NCI-H345 treated with DMSO at 0.1 percent for 48 hours (cell line): Measurements from ENCODE around the gene CDK10.

Experiments
- DNase-seq: peaks from one replicate; lab custom pipeline; 2025; ENCODE audit not compliant: unreplicated experiment; lab: John Stamatoyannopoulos, UW

CDK10 gene

DNA sequence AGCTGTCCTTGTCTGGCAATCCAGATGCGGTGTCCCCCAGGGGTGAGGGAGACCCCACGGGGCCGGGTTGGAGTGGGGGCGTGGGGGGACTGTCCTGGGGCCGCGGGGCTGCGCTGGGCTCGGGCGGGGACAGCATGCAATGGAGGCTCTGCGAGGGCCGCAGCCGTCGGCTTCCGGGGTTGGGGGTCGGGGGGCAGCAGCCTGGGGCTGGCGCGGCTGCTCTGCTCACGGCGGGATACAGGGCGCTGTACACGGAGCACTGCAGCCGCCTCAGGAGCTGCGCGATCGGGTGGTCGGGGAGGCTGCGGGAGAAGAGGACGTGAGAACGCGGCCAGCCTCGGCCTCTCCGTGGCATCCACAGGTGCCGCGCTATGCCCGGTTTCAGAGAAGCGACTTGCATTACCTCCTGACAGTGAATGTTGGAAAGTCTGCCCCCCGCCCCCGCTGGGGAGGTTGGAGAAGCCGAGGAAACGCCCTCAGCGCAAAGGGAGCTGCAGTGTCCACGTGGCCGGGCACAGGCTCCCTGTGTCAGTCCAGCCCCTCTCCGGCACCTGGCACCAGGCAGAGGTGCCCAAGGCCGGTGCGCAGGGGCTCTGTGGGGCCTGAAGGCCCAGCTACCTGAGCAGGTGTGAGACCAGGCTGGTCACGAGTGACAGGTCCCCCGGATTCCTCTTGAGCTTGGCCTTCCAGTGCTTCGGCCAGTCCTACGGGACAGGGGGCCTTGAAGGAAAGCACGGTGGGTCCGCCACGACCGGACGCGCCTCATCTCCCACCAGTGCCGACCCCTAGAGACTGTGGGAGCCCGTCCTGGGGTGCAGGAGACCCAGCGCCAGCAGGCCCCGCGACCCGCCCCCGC, 24.4 kb downstream of the CDK10 start:
- no peak for DNase-seq

DNA sequence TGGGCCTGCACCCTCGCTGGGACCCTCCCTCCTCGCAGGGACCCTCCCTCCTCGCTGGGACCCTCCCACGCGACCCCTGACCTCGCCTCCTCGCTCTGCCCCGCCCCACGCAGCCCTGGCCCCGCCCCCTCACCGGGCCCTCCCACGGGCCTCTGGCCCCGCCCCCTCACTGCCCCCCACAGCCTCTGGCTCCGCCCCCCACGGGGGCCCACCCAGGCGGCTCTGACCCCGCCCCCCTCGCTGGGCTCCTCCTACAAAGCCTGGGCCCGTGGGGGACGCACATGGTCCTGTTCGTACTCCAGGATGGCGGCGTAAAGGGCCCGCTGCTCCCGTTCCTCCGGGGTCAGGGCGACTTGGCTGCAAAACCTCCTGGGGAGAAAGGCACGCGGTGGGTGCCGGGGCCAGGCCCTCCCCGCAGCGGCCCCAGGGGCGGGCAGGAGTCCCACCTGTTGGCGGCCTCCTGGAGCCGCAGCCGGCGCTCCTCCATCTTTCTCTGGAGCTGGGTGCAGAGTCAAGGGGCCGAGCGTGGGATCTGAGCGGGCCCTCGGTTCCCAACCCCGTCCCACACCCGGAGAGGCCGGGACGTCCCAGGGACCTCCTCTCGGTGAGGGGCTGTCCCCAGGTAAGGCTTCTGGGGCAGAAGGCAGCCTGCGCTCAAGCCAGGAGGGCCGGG, 25.2 kb downstream of the CDK10 start:
- DNase-seq, result no peak

DNA sequence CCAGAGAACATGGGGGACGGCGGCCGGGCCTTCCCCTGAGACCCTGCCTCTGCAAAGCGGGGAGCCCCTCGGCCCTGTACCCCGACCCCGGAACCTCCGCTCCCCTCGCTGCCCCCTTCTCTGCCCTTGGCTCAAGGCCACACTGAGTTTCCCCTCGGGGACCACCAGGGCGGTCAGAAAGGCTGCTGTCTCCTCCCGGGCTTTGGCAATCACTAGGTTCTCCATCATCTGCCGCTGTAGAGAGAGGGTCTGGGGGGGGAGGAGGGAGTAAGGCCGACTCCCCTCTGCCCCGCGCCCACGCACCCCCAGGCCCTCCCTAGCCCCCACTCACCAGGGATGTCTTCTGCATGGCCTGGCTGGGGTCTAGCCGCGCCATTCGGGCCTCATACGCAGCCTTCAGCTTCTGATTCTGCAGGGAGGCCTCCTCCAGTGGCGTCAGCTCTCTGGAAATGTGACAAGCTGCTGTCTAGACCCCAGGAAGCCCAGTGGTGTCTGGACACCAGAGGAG, 25.8 kb downstream of the CDK10 start:
- DNase-seq, result no peak

DNA sequence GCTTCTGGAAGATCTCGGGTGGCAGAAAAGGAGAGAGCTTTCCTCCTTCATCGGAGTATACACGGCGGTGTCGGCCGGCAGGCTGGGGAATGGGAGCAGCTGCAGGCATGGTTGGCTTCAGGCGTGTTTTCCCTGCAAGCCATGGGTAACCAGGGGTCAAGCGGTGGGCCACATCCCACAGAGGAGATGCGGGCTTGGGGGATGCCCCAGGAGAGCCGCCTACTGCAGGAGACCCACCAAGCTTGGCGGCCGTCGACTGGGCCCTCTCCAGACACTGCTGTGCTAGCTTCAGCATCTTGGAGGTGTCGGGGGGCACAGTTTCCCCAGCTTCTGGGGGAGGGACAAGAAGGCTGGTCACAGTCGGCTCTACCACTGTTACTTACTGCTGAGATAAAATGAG, 30.0 kb downstream of the CDK10 start:
- DNase-seq, result no peak

DNA sequence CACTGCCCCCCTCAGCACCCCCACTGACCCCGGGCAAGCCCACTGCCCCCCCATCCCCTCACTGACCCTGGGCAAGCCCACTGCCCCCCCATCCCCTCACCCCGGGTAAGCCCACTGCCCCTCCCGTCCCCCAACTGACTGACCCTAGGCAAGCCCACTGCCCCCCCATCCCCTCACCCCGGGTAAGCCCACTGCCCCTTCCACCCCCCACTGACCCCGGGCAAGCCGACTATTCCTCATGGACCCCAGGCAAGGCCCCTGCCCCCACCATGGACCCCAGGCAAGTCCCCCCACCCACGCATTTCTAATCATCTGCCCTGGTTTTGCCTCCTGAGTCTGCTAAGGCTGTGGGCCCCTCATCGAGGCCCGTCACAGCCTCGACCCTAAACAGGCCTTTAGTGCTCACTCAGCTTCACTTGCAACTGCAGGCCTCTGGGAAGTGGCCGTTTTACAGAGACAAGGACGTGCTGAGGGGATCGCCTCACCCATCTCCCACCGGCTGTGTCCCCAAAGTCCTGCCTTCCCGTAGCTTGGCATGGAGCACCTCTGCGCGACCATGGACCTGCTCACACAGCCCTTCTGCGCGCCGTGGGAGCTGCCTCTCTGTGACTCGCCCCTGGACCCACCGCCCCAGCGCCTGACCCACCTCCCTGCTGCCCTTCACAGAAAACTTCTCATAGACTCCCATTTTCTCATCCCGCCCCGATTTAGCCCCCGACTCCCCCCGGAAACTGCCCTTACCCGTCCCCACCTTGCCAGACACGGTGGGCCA, 30.6 kb downstream of the CDK10 start:
- DNase-seq, result no peak

DNA sequence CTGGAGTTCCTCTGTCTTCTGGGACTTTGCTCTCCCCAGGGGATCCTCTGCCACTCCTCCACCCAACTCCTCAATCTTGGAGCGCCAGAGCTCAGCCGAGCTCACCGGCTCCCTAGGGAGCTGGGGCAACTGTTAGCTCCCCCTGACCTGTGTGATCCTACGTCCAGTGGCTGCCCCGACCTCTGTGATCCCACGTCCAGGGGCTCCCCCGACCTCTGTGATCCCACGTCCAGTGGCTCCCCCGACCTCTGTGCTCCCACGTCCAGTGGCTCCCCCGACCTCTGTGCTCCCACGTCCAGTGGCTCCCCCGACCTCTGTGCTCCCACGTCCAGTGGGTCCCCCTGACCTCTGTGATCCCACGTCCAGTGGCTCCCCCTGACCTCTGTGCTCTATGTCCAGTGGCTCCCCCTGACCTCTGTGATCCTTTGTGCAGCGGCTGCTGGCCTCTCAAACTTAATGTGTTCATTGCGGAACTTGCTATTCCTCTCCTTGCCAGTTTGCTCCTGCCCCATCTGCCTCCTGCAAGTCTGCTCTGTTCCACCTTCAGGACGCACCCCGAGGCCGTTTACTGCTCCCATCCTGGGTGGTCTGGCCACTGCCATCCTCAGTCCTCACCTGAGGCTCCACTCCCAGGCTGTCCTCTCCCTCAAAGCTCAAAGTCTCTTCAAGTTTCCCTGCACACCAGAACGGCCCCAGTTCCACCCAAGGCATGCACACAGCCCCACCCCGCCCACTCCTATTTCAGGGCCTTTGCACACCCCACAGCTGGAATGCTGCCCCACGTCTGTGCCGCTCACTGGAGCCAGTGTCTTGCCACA, 31.4 kb downstream of the CDK10 start:
- no peak for DNase-seq

DNA sequence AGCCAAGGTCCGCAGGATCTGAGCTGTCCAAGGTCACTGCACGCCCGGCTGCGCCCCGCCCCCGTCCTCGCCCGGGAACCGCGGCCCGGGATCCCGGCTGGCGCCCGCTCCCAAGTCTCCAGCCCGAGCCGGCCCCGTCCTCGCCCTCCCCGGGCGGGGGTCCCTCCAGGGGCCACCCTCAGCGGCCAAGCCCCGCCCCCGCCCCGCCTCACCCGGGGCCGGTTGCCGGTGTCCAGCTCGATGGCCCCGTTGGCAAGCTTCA, 34.0 kb downstream of the CDK10 start:
- no peak for DNase-seq

DNA sequence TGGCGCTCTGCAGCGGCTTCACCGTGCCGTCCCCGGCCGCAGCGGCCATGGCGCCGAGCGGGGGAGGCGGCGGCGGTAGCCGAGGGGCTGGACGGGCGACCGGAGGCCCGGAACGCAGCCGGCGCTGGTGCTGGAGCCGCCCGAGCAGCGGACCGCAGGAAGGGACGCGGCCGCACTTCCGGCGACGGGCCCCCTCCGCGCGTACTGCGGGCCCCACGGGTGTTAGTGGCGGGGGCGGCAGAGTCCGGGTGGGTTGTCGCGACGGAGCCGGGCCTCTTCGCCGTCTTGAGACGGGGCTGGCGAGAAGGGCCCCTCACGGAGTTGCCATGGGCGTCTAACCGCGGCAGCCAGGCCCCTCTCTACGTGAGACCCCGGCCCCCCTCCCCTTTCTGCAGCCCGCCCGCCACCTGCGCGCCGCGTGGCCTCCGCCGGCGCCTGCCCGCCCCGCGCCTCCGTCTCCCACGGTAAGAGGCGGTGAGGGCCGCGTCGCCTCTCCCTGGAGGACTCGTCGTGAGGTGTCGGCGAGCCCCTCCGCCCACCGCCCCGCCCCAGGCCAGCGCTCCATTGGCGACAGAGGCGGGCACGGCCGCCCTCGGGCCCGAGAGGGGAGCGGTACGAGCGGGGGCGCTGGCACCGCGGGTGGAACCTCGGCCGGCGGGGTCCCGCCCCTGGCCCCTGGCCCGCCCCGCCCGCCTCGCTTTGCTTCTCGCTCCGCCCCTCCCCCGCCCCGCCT, 34.5 kb downstream of the CDK10 start, which contains the start of the genes VPS9D1 and ZNF276:
VPS9D1 (minus strand) TSS at position 86 of the 733 bp plus-strand sequence; CDS start at position 49, 37 bp downstream.
ZNF276 (plus strand) TSS at position 725 of the 733 bp plus-strand sequence. CDS start 104 bp downstream, outside the sequence.
- DNase-seq, result peak; percentile 23

DNA sequence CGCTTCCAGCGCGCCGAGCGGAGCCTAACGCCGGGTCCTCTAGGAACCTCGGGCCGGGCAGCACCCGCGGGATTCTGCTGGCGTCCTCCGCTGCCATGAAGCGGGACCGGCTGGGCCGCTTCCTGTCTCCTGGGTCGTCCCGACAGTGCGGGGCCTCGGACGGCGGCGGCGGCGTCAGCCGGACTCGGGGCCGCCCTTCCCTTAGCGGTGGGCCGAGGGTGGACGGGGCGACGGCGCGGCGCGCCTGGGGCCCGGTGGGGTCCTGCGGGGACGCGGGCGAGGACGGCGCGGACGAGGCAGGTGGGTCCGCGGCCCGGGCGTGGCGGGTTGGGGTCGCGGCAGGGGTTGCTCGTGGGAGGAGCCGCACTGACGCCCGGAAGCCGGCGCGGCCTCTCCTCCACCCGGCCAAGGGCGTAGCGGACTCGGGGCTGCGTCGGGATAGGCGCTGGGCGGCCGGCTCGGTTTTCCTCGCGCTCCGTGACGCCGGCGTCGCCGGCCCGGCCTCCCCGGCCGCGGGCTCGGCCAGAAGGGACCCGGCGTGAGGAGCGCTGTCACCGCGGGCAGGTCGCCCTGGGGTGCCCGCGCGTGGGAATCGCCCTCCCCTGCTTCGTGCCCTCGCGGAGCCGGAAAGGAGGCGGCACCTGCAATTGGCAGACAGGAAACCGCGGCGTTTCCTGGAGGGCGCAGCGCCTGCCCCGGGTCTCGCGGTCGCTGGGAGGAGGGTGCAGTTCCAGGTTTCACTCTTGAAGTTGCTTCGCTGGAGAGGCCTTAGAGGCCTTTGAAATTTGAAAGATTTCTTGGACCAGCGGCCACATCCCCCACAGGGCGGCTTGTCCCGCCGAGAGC, 35.3 kb downstream of the CDK10 start:
- no peak for DNase-seq

DNA sequence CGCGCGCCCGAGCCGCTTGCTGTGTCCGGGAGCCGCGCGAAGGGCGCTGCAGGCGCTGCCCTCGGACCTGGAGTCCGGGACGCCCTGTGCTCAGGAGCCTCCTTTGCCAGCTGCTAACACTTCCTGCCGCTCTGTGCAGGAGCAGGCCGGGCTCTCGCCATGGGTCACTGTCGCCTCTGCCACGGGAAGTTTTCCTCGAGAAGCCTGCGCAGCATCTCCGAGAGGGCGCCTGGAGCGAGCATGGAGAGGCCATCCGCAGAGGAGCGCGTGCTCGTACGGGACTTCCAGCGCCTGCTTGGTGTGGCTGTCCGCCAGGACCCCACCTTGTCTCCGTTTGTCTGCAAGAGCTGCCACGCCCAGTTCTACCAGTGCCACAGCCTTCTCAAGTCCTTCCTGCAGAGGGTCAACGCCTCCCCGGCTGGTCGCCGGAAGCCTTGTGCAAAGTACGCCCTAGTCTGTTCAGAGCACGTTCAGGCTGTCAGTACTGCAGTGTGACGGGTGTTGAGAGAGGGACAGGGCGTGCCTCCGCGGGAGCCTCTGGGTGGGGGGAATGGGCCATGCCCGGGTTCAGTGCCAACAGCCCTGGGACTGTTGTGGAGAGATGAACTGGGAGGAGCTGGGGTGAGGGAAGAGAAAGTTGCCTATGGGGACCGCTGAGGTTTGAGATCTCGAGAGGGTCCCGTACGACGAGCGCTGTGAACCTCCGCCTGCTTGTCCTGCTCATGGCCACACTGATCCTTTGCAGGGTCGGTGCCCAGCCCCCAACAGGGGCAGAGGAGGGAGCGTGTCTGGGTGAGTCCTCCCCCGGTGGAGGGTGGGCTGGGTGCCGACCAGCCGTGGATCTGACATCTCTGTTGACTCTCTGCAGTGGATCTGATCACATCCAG, 36.1 kb downstream of the CDK10 start:
- no peak for DNase-seq

DNA sequence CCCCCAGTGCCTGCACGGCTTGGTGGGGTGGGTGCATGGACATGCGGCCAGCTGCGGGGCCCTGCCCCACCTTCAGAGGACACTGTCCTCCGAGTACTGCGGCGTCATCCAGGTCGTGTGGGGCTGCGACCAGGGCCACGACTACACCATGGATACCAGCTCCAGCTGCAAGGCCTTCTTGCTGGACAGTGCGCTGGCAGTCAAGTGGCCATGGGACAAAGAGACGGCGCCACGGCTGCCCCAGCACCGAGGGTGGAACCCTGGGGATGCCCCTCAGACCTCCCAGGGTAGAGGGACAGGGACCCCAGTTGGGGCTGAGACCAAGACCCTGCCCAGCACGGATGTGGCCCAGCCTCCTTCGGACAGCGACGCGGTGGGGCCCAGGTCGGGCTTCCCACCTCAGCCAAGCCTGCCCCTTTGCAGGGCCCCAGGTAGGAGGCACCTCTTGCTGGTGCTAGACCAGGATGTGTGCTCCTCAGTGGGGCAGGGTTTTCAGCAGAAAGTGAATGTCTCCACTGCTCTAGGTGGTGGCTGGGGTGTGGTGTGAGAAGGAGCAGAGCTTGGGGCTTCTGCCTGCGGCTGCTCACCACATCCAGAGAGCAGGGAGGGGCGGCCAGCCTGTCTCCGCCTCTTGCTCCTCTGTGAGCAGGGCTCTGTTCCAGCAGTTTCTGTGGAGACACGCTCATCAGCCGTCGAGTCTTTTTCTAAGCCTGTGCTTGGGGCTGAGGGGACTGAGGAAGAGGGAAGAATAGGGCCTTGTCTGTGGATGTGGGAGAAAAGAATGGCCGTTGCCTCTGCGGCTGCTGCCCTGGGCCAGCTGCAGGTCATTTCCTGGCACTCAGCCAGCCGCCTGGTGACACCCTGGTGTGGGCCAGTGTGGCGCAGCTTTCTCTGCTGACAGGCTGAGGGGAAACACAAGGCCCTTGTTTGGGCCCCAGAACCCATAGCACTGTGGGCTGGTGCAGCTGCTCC, 37.1 kb downstream of the CDK10 start:
- no peak for DNase-seq

DNA sequence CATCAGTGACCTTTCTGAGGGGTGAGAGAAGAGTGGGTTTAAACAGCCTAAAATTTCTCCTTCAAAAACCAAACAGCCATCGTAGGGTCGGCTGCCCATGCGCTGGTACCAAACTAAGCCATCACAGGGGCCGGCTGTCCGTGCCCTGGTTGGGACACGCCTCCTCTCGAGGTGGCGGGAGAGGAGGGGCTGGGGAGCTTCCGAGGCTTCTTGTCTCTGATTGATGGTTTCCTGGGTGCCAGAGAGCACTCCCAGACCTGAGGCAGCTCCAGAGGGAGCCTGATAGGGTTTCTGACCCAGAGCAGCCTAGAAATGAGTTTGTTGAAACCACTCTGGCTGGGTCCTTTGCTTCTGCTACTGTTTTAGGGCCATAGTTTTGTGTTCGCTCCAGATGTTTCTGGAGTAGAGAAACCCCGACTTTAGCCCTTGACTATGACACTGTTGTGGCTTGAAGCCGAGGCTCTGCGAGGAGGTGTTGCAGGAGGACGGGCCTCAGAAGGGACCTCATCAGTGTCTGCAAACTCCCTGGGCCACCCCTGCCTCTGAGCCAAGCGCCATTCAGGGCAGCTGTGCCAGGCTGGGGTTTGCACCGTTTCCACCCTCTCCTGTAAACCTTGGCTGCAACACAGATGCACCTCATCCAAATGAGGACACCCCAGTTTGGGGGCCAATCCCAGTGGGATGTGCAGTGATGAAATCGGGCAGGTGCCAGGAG, 41.1 kb downstream of the CDK10 start:
- DNase-seq, result no peak

DNA sequence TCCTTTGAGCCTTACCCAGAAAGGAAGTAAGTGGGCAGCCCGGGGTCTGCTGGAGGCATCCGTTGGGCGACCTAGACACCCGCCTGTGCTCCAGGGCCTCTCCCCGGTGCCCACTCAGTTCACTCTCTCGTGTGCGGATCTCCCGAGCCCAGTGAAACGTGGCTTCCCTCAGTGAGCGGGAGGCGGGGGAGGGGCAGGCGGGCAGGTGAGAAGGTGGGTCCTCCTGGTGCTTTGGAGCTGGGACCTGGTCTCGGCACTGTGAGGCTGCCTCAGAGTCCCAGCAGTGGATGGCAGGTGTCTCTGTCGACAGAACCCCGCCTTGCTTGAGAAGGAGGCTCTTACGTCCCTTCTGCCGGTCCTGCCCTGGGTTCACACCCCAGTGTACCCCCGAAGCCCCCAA, 42.8 kb downstream of the CDK10 start:
- no peak for DNase-seq

DNA sequence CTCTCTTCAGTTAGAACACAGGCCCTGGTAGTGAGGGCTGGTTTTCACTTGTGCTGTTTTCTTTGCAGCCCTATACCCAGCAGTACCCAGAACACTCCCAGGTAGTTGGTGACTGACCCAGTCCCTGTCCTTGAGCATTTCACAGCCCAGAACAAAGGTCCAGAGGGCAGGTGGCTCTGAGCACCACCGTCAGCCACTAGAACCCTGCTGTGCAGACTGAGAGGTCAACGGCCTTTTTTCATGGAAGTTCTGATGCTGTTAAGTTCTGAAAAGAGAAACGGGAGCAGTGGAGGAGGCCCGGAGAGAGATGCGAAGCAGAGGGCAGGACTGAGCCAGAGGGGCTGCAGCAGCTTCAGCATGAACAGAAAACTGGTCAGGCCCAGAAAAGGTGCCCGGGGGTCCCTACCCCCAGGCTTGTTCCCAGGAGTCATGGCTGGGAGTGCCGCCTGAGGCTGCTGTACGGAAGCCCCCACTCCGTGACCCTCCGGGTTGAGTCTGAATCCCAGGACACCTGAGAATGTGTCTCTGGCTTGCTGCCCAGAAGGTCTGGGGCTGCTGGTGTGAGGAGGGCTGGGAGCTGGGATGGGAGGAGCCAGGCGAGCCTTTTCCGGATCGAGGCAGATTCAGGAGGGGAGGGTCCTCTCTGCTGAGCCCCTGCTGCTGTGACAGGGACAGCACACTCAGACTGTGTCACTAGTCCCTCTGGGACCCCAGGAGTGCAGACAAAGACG, 43.5 kb downstream of the CDK10 start:
- no peak for DNase-seq

DNA sequence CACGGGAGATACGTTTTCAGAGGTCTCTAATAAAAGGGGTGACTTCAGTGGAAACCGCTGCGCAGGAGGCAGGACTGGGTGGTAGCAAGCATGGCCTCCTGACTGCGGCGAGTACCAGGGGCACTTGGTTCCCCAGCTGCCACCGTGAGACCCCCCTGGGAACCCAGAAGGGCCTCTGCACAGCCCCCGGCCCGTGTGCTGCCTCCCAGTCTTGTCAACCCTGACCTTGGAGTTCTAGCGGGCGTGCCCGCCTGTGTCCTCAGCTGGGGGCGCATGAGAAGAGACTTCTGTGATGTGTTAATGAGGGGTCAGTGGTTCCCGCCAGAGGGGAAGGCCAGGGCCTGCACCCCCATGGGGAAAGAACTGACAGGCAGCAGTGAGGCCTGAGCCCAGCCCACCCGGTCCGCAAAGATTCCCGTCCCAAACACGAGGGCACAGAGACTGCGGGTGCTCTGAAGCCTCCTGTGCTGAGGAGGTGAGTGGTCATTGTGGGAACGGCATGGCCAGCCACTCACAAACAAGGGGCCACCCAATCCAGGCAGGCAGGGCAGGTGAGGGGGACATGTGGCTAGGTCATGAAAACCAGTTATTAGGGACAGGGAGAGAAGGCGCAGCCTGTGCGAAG, 44.2 kb downstream of the CDK10 start:
- no peak for DNase-seq
